Measurements from ENCODE around the gene SERPINA6. TPM values are rescaled to one million over a fixed set of nuclear protein-coding genes. Genes with fewer than 3 reads are reported as not detected.
A peak's percentile ranks its signal among the peaks of the same experiment; 100 is the strongest.

Gene SERPINA6
- total and polyA plus RNA-seq, 12 donors, result not detected

- TF ChIP-seq, protein P1, sequence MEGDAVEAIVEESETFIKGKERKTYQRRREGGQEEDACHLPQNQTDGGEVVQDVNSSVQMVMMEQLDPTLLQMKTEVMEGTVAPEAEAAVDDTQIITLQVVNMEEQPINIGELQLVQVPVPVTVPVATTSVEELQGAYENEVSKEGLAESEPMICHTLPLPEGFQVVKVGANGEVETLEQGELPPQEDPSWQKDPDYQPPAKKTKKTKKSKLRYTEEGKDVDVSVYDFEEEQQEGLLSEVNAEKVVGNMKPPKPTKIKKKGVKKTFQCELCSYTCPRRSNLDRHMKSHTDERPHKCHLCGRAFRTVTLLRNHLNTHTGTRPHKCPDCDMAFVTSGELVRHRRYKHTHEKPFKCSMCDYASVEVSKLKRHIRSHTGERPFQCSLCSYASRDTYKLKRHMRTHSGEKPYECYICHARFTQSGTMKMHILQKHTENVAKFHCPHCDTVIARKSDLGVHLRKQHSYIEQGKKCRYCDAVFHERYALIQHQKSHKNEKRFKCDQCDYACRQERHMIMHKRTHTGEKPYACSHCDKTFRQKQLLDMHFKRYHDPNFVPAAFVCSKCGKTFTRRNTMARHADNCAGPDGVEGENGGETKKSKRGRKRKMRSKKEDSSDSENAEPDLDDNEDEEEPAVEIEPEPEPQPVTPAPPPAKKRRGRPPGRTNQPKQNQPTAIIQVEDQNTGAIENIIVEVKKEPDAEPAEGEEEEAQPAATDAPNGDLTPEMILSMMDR (IDR thresholded peaks at IDR 0.05), result no peak
- Histone ChIP-seq H3K27ac (no peak overlapping the region), H3K4me1 (no peaks in the 10 kb centered on the region), H3K36me3 (no peaks in the 10 kb centered on the region), H3K4me3 (no peak overlapping the region), H3K27me3 (peaks cover 0 to 3% (median 0%) of the 10 kb centered on the region in 7 donors), H3K9me3 (peaks cover 0 to 20% (median 10%) of the 10 kb centered on the region in 11 donors)
- WGBS, 2 donors, result 80 to 85% methylated on average over 10 of the region's 10 CpGs
- ATAC-seq (no peak), DNase-seq (no peak)
- intact Hi-C loops (cut with DNase I), result no loop called here
Observed at GRCh38 chr14:94309721-94310120, 13.4 kb downstream of the SERPINA6 start.

DNA sequence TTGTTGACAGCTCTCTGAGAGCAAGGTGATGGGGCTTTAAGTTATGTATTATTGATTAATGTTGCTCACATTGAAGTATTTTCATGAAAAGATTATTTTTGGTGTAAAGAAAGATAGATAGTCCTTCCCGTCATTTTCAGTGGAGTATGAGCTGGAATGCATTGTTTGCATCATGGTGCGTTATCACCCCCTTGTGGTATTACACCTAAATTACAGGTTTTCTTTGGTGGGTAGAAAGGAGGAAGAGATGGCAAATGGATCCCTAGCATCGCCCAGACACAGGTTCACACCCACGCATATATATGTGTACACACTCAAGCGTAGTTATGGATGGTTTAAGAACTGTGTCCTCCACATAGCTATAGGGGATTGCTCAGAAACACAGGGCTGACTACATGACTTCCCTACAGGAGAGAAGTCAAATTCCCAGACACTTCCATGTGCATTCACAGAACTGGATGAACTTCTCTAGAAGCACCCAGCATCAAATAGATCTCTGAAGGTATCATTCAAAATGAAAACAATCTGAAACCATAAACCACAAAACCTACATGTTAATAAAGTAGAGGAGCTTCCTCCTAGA is 15.6 kb downstream of the SERPINA6 start:
- DNase-seq, result no peak

GRCh38 chr14:94306047-94306978 is 16.8 kb downstream of the SERPINA6 start:
- TF ChIP-seq, protein P1 (IDR thresholded peaks at IDR 0.05), result no peak
- DNase-seq, result no peak
- Histone ChIP-seq H3K4me1 (no peaks in the 10 kb centered on the region), H3K27me3 (peaks cover 0 to 3% (median 0%) of the 10 kb centered on the region in 7 donors), H3K4me3 (no peak overlapping the region), H3K9me3 (peaks cover 0 to 32% (median 11%) of the 10 kb centered on the region in 11 donors), H3K36me3 (no peaks in the 10 kb centered on the region), H3K27ac (no peak overlapping the region)
- intact Hi-C loops (cut with DNase I), result no loop called here
- 71 to 75% methylated on average over 12 of the region's 12 CpGs for WGBS, 2 donors
- no peak for ATAC-seq

More for the DNA sequence above, 15.6 kb downstream of the SERPINA6 start:
- no peak overlapping the region for H3K27ac ChIP-seq
- 33 to 48% methylated on average over 5 of the region's 5 CpGs for WGBS, 2 donors
- H3K27me3 ChIP-seq, result peaks cover 0 to 3% (median 0%) of the 10 kb centered on the region in 7 donors
- H3K36me3 ChIP-seq, result no peaks in the 10 kb centered on the region
- ATAC-seq, result no peak
- TF ChIP-seq, protein P1 (IDR thresholded peaks at IDR 0.05), result peak in 1 of 9 donors; percentile 9
- H3K4me1 ChIP-seq, result no peaks in the 10 kb centered on the region
- intact Hi-C loops (cut with DNase I), result no loop called here
- no peak overlapping the region for H3K4me3 ChIP-seq
- peaks cover 0 to 23% (median 10%) of the 10 kb centered on the region in 11 donors for H3K9me3 ChIP-seq

GRCh38 chr14:94305620-94306019 is 17.5 kb downstream of the SERPINA6 start:
- intact Hi-C loops (cut with DNase I), result no loop called here

More at GRCh38 chr14:94305620-94306019, 17.5 kb downstream of the SERPINA6 start:
- Histone ChIP-seq H3K27me3 (peaks cover 0 to 3% (median 0%) of the 10 kb centered on the region in 7 donors), H3K36me3 (no peaks in the 10 kb centered on the region), H3K27ac (no peak overlapping the region), H3K9me3 (peaks cover 0 to 32% (median 11%) of the 10 kb centered on the region in 11 donors), H3K4me1 (no peaks in the 10 kb centered on the region), H3K4me3 (no peak overlapping the region)
- TF ChIP-seq, protein P1 (IDR thresholded peaks at IDR 0.05), result no peak
- ATAC-seq, result no peak
- WGBS, 2 donors, result 57 to 61% methylated on average over 2 of the region's 2 CpGs
- no peak for DNase-seq

All from heart right ventricle (tissue), 16 donors.